ENCODE data around the gene GAPDH.
"Not testable (repeated sequence)": the region's sequence is repeated elsewhere in the genome, so short reads cannot be mapped to it uniquely, and the experiment has no call there.

GAPDH gene

GRCh38 chr12:6533923-6534694 lies at the start of gene GAPDH:
TSS of gene GAPDH (plus strand) at chr12:6534517. CDS start at chr12:6534833, 316 bp downstream.
- DNase-seq = peak; percentile 89

GRCh38 chr12:6488240-6488639 lies 46.1 kb upstream of the GAPDH start:
- no peak for DNase-seq

GRCh38 chr12:6489449-6489848 lies 44.9 kb upstream of the GAPDH start:
- no peak for DNase-seq

GRCh38 chr12:6490673-6491072 lies 43.6 kb upstream of the GAPDH start:
- DNase-seq = not testable (repeated sequence)

- DNase-seq = peak; percentile 99
Measured at GRCh38 chr12:6492838-6493496, 41.4 kb upstream of the GAPDH start, which contains the start of gene MRPL51. TSS of gene MRPL51 (minus strand) at chr12:6493262. CDS start at chr12:6493136, 126 bp downstream.

GRCh38 chr12:6493497-6494257 lies 40.6 kb upstream of the GAPDH start, which contains the start of gene NCAPD2:
TSS of gene NCAPD2 (plus strand) at chr12:6494102. CDS start at chr12:6495099, 997 bp downstream.
- peak; percentile 95 for DNase-seq

- DNase-seq = peak; percentile 5
Measured at GRCh38 chr12:6494258-6494743, 40.0 kb upstream of the GAPDH start.

GRCh38 chr12:6494968-6495367 lies 39.3 kb upstream of the GAPDH start:
- DNase-seq = no peak

- not testable (repeated sequence) for DNase-seq
Measured at GRCh38 chr12:6497291-6497690, 37.0 kb upstream of the GAPDH start.

GRCh38 chr12:6500466-6500865 lies 33.9 kb upstream of the GAPDH start:
- no peak for DNase-seq

- no peak for DNase-seq
Measured at GRCh38 chr12:6507102-6507998, 27.0 kb upstream of the GAPDH start.

GRCh38 chr12:6508087-6508486 lies 26.2 kb upstream of the GAPDH start:
- DNase-seq = no peak

GRCh38 chr12:6520186-6520585 lies 14.1 kb upstream of the GAPDH start:
- DNase-seq = no peak

- no peak for DNase-seq
Measured at GRCh38 chr12:6522193-6522592, 12.1 kb upstream of the GAPDH start.

GRCh38 chr12:6523708-6524107 lies 10.6 kb upstream of the GAPDH start:
- DNase-seq = no peak

GRCh38 chr12:6524648-6525047 lies 9.7 kb upstream of the GAPDH start:
- DNase-seq = no peak

- no peak for DNase-seq
Measured at GRCh38 chr12:6526201-6526600, 8.1 kb upstream of the GAPDH start.

GRCh38 chr12:6526766-6527525 lies 7.4 kb upstream of the GAPDH start:
- DNase-seq = no peak

GRCh38 chr12:6527711-6528110 lies 6.6 kb upstream of the GAPDH start:
- DNase-seq = no peak

- no peak for DNase-seq
Measured at GRCh38 chr12:6528539-6529235, 5.6 kb upstream of the GAPDH start.

- DNase-seq = no peak
Measured at GRCh38 chr12:6529291-6529737, 5.0 kb upstream of the GAPDH start.

Measured in activated naive CD4-positive, alpha-beta T cell treated with Interleukin-2 at 50 U/mL for 16 hours (primary cell).